H1 (cell line): ENCODE measurements around the gene SERPINB6. TPM values are rescaled to one million over a fixed set of nuclear protein-coding genes. Genes with fewer than 3 reads are reported as not detected.

Experiments used
- ASH2L ChIP-seq: fragments of 200-600, 300-600 bp; sonication (generic); IDR thresholded peaks from one replicate; pipeline ENCODE4 v1.7.1; 2017; ENCODE audit warnings: low read length
- BCL11A ChIP-seq, 2 experiments: IDR thresholded peaks; one replicate each; pipeline ENCODE4 v1.6.1; 2011; ENCODE audit warnings: low read depth in 2 of 2, low read length in 2 of 2, mild to moderate bottlenecking in 2 of 2
- CHD7 ChIP-seq: fragments of 300-600 bp; sonication (generic); IDR thresholded peaks from 2 replicates; pipeline ENCODE4 v1.7.1; 2012; ENCODE audit warnings: low read length, moderate library complexity, mild to moderate bottlenecking, inconsistent platforms; ENCODE audit not compliant: insufficient replicate concordance
- polyA plus RNA-seq, 7 experiments: library from polyadenylated mRNA; depleted of rRNA in 3 of 7; stranded (reverse) in 5 of 7; unstranded in 2 of 7; fragments of >200 nt in 5 of 7; fragments of 200-250 nt in 2 of 7; gene quantifications; 1 replicate in 5 of 7; 2 replicates in 1 of 7; 4 replicates in 1 of 7; pipeline versions ENCODE4 v1.2.1 to v1.2.3, GENCODE V29; 2011 to 2013; ENCODE audit warnings: missing spikeins in 2 of 7, mixed read lengths in 2 of 7
- total RNA-seq: library from RNA; stranded (reverse); fragmentation: NEBNext Ultra II Directional; extraction: Animal tissue kit (Norgen Biotek cat#: 25700); gene quantifications from 2 replicates; pipeline ENCODE4 v1.2.1, GENCODE V29; 2021

SERPINB6 gene
- total and polyA plus RNA-seq, 2 of the 8 experiments (the other 6 are each of a cell fraction or from before 2014, with no cell fraction given): 27.2 to 29.4 TPM

DNA sequence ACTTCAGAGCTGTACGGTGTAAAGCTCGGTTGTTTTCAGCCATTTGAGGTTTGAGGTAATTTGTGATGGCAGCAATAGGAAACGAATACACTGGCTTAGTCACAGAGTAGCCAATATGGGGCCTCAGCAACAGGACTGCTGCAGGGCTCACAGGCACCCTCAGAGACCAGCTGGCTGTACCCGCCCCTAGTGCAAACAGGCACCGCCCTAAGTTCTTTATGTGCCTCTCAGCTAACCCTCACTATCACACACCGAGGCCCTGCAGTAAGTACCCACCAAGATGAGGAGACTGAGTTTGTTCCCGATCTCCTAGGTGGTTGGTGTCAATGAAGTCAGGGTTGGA is 57.1 kb downstream of the SERPINB6 start (continued):
- TF ChIP-seq CHD7: no peak
- TF ChIP-seq BCL11A (IDR thresholded peaks at IDR 0.05; ENCODE audit: low read depth in 2 of 2, low read length in 2 of 2): no peak
- no peak for TF ChIP-seq ASH2L
